ENCODE measurements around the gene BTBD6. TPM values are rescaled to one million over a fixed set of nuclear protein-coding genes. Genes with fewer than 3 reads are reported as not detected.

The BTBD6 gene
- total and polyA plus RNA-seq, 2 experiments from 2014 or later = 2.2 to 11.6 TPM

- peak overlapping the region; percentile 78 for H3K4me3 Mint-ChIP-seq
- H3K27me3 Mint-ChIP-seq (ENCODE audit: insufficient read depth, low read depth, poor library complexity) = peaks cover 15% of the 10 kb centered on the region
- ATAC-seq (peak; percentile 17), DNase-seq (ENCODE audit: low spot score) (peak; percentile 24)
- Histone ChIP-seq H3K9me2 (ENCODE audit: insufficient read depth) (no peaks in the 10 kb centered on the region), H3K36me3 (ENCODE audit: insufficient read depth) (no peaks in the 10 kb centered on the region), H3K27ac (ENCODE audit: low read depth) (no peak overlapping the region), H3K79me2 (replicated peaks; ENCODE audit: insufficient read depth) (peaks cover 8% of the 10 kb centered on the region; the same call in 1 of the 2 replicates), H3K27me3 (ENCODE audit: insufficient read depth) (no peaks in the 10 kb centered on the region), H3K4me3 (peak overlapping the region; percentile 72), H2AFZ (peak overlapping the region; percentile 93), H3F3A (replicated peaks; ENCODE audit: low read depth) (0 out of 2 replicates have a peak, but pooled peaks cover 15% of the 10 kb centered on the region), H3K4me2 (peak overlapping the region; percentile 92), H4K20me1 (replicated peaks; ENCODE audit: insufficient read depth) (peaks cover 6% of the 10 kb centered on the region), H3K4me1 (ENCODE audit: insufficient read depth) (no peaks in the 10 kb centered on the region)
- H3K4me1 Mint-ChIP-seq = no peaks in the 10 kb centered on the region; the same call in 2 of the 3 replicates
- no peaks in the 10 kb centered on the region for H3K9me3 Mint-ChIP-seq
- no peak overlapping the region for H3K27ac Mint-ChIP-seq
- H3K36me3 Mint-ChIP-seq (ENCODE audit: low read depth) = peaks cover 16% of the 10 kb centered on the region
- TF ChIP-seq STAT1 (IDR thresholded peaks at IDR 0.05; ENCODE audit: unreplicated experiment) (no peak), EZH2 (IDR thresholded peaks at IDR 0.05; ENCODE audit: low read depth, unreplicated experiment) (no peak), POLR2AphosphoS5 (IDR thresholded peaks at IDR 0.05; ENCODE audit: low read depth) (no peak), ZNF462 (CRISPR knock-in tag; IDR thresholded peaks at IDR 0.05) (no peak), JUNB (IDR thresholded peaks at IDR 0.05; ENCODE audit: unreplicated experiment) (no peak), EZH2phosphoT487 (IDR thresholded peaks at IDR 0.05; ENCODE audit: unreplicated experiment) (no peak), CTCF (conservative IDR thresholded peaks at IDR 0.05; ENCODE audit: low read depth in 2 of 2) (no peak), ZNF331 (CRISPR knock-in tag; IDR thresholded peaks at IDR 0.05; ENCODE audit: low read depth) (no peak), ETS1 (IDR thresholded peaks at IDR 0.05) (no peak), NANOG (IDR thresholded peaks at IDR 0.05; ENCODE audit: borderline replicate concordance) (no peak), ZNF114 (CRISPR knock-in tag; IDR thresholded peaks at IDR 0.05) (no peak)
- TF ChIP-seq, protein P1, sequence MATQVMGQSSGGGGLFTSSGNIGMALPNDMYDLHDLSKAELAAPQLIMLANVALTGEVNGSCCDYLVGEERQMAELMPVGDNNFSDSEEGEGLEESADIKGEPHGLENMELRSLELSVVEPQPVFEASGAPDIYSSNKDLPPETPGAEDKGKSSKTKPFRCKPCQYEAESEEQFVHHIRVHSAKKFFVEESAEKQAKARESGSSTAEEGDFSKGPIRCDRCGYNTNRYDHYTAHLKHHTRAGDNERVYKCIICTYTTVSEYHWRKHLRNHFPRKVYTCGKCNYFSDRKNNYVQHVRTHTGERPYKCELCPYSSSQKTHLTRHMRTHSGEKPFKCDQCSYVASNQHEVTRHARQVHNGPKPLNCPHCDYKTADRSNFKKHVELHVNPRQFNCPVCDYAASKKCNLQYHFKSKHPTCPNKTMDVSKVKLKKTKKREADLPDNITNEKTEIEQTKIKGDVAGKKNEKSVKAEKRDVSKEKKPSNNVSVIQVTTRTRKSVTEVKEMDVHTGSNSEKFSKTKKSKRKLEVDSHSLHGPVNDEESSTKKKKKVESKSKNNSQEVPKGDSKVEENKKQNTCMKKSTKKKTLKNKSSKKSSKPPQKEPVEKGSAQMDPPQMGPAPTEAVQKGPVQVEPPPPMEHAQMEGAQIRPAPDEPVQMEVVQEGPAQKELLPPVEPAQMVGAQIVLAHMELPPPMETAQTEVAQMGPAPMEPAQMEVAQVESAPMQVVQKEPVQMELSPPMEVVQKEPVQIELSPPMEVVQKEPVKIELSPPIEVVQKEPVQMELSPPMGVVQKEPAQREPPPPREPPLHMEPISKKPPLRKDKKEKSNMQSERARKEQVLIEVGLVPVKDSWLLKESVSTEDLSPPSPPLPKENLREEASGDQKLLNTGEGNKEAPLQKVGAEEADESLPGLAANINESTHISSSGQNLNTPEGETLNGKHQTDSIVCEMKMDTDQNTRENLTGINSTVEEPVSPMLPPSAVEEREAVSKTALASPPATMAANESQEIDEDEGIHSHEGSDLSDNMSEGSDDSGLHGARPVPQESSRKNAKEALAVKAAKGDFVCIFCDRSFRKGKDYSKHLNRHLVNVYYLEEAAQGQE (IDR thresholded peaks at IDR 0.05; ENCODE audit: unreplicated experiment) = no peak
These were observed 492 bp upstream of the BTBD6 start for GRCh38 chr14:105247715-105248367.
